RPMI8226 (cell line): ENCODE data around the gene SEC22A.

Experiments used
- DNase-seq: peaks from one replicate; pipeline ENCODE4 v3.0.0-alpha.2; 2015

Gene SEC22A

DNA sequence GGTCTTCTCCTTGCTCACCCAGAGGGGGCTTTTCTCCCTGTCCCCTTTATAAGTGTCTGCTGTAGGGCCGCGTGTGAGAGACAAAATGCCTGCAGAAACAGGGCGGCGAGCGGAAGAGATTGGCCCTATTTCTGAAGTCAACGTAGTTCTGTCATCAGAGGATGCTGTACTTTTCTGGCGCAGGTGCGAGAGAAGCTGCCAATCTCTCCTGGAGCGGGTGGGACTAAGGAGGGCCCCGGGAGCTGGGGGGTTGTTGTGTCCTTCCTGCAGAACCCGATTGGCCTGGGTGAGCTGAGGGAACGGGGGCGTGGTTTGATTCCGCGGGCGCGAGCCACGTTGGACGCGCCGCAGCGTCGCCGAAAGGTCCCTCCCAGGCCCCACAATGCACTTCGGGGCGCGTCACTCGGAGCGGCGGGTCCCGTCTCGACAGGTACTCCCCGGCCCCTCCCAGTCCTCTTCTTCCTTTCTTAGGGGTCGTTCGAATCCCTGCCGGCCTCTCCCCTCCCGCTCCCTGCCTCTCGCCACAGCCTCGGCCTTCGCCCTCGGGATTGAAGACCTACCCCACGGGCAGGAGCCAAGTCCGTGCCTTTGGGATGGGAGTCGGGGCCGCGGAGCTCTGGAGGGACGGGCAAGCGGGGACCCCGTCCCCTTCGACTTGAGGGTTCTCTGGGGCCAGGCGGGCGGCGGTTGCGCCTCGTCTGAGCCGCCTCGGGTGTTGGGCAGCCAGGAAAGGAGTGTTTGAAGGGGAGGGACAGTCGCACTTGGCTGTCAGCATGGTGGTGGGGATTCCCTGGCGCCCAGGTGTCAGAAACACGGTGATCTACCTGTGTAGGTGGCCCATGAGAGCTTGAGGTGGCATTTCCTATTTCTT is at the start of gene SEC22A:
TSS of gene SEC22A (plus strand) at position 387 of the 871 bp plus-strand sequence. CDS start 7,275 bp downstream, outside the sequence.
- DNase-seq: peak; percentile 98

GRCh38 chr3:123152687-123153086 is 49.1 kb upstream of the SEC22A start:
- DNase-seq: no peak

- no peak for DNase-seq
Measured at GRCh38 chr3:123153125-123154019, 48.4 kb upstream of the SEC22A start.

DNA sequence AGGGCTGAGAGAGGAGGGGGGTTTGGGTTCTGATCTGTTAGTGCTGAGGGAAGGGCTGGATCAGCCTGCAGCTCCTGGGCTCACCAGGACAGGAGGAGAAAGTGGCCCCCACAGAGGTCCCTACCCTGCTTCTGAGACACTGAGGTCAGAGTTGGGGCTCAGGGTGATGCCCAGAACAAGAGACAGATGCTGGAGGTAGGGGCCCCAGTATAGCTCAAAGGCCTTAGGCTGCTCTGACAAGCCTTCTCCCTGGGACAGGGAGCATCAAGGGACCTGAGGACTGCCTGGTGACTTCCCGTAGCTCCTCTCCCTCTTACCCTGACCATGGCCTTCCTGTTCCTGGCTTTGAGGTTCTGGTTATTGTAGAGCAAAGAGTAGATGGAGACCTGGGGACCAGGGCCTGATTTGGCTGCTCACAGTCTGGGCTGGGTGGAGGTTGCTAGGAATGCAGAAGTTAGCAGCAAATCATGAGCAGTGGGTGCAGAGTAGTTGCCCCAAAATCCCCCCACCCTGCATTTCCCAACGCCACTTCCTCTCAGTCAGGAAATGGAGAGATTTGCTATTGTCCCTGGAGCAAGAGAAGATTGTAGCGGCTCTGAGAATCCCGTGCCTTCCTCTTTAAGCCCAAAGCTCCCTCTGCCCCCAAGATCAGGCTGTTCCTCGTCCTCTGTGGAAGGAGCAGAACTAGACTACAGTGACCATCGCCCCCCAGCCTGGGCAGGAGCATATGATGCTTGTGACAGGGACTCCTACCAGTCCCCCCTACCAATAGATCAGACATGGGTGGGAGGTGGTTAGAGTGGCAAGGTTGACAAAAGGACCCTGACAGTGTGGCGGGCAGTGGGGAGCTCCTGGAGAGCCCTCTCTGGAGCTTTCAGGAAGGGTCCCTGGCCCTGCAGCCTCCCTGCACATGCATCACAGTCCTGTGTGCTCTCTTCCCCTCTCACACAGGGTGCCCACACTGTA is 47.4 kb upstream of the SEC22A start:
- DNase-seq: no peak

DNA sequence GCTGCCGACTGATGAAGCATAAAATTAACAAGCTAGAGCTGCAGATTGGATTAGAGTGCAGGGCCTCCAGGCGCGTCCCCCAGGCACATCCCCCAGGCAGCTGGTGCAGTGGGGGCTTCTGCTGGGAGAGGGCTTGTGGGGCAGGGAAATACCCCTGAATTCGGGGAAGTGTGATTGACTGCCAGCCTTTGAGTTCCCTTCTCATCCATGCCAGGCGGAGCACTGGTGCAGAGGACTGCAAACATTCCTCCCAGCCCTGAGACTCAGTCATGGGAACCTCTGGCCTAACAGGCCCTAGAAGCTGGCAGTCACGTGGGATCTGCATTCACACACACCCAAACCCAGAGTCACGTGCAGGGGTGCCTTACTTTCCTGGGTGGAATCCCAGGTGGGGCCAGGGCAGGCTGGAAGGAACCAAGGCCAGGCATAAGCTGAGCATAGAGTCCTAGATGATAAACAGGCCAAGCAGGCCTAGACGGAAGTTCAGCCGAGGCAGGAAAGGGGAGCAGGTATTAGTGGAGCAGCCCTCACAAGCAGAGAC is 46.2 kb upstream of the SEC22A start:
- DNase-seq: no peak

- no peak for DNase-seq
Measured at GRCh38 chr3:123156276-123156995, 45.3 kb upstream of the SEC22A start.

GRCh38 chr3:123157209-123157597 is 44.5 kb upstream of the SEC22A start:
- DNase-seq: no peak

DNA sequence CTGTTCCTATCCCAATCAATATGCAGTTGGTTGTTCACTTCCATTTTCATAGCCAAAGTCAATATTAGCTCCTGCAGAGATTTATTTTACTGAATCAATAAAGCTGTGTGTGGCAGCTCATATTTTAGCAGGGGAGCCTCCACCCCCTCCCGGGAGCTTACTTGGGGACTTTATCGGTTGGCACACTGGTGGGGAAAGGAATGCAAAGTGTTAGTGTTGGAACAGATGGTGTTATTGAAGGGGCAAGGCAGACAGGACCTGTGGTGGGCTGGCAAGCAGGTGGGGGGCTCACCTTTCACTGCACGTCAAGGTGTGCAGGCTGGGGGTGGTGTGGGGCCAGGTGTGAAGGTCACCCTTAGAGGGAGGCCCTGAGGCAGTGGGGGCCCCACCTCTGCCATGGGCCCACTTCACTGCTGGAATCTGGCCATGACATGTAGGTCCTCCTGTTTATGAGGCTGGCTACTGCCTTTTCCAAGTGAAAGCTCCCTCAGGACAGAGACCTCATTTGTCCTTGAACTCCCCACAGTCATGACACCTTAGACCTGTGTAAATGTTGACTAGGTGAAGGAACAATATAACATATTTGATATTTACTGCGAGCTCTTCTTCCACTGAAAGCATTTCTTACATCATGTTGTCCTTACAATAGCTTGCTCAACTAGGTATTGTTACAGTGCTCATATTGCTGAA is 44.0 kb upstream of the SEC22A start:
- no peak for DNase-seq

GRCh38 chr3:123158330-123158729 is 43.4 kb upstream of the SEC22A start:
- no peak for DNase-seq

- no peak for DNase-seq
Measured at GRCh38 chr3:123158899-123159390, 42.8 kb upstream of the SEC22A start.

- DNase-seq: no peak
Measured at GRCh38 chr3:123159926-123160635, 41.7 kb upstream of the SEC22A start.

- DNase-seq: no peak
Measured at GRCh38 chr3:123161167-123161566, 40.6 kb upstream of the SEC22A start.

DNA sequence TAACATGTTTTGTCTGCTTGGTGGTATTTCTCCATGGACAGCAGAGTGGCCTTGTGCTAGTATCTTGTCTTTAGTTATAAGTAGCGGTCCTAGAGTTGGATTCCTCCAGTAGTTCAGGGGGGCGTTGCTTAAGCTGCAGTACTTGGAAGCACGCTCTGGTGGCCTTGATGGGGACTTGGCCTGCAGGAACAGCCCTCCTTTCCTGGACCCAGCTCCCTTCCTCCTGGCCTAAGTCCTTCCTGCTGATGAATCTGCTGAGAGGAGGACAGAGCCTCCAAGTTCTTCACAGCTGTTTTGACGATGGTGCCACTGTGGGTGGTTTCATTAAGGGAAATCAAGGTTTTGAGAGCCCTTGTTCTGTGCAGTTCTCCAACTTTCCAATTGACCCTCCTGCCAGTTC is 38.6 kb upstream of the SEC22A start:
- no peak for DNase-seq

- DNase-seq: no peak
Measured at GRCh38 chr3:123165163-123165562, 36.6 kb upstream of the SEC22A start.

GRCh38 chr3:123167686-123168085 is 34.1 kb upstream of the SEC22A start:
- no peak for DNase-seq

- no peak for DNase-seq
Measured at GRCh38 chr3:123168122-123168521, 33.6 kb upstream of the SEC22A start.

- DNase-seq: no peak
Measured at GRCh38 chr3:123168605-123169004, 33.1 kb upstream of the SEC22A start.

DNA sequence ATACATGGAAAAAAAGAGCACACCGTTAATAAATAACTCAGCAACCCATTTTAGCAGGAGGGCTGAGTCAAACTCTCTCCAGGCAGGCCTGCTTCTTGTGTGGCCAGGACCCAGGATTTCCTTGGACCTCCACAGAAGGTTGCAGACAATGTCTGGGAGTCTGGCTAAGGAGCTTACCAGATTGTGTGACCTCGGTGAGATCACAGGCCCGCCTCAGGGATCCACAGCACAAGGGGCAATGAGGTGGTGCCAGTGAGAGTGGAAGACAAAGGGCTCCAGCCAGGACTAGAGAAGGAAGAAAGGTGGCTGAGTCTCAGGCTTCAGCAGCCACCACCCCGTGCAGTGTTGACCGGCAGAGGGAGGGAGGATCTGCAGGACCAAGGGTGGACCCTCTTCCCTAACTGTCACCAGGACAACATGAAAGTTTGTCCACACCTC is 32.2 kb upstream of the SEC22A start:
- no peak for DNase-seq

- DNase-seq: no peak
Measured at GRCh38 chr3:123169930-123170329, 31.8 kb upstream of the SEC22A start.

- DNase-seq: no peak
Measured at GRCh38 chr3:123180791-123181190, 21.0 kb upstream of the SEC22A start.
